Islet precursor cell (in vitro differentiated cells): ENCODE results near the gene SYT5.

ENCODE experiments used
- DNase-seq: peaks from one replicate; pipeline ENCODE4 v3.0.0-alpha.2; 2018

Gene SYT5

GRCh38 chr19:55145232-55145631, 34.9 kb downstream of the SYT5 start:
- DNase-seq, result no peak

GRCh38 chr19:55141696-55142095, 38.4 kb downstream of the SYT5 start:
- DNase-seq, result no peak

GRCh38 chr19:55137915-55138314, 42.2 kb downstream of the SYT5 start:
- no peak for DNase-seq

- no peak for DNase-seq
Observed at GRCh38 chr19:55136399-55137102, 43.5 kb downstream of the SYT5 start.

- DNase-seq, result no peak
Observed at GRCh38 chr19:55134736-55135135, 45.4 kb downstream of the SYT5 start.

GRCh38 chr19:55133639-55134444, 46.2 kb downstream of the SYT5 start:
- DNase-seq, result no peak

GRCh38 chr19:55132453-55133129, 47.5 kb downstream of the SYT5 start:
- DNase-seq, result no peak

GRCh38 chr19:55131421-55131820, 48.7 kb downstream of the SYT5 start:
- DNase-seq, result no peak
